Measurements from ENCODE around the gene INO80C.

Gene INO80C

GRCh38 chr18:35506024-35506712, 8.4 kb upstream of the INO80C start:
- Histone ChIP-seq H3K4me1 (ENCODE audit: control insufficient read depth, low read length) (no peaks in the 10 kb centered on the region), H3K4me2 (ENCODE audit: low read length) (no peak overlapping the region), H4K20me1 (ENCODE audit: control insufficient read depth, insufficient read depth, low read depth, low read length) (no peaks in the 10 kb centered on the region), H3K36me3 (ENCODE audit: control insufficient read depth, low read length) (no peaks in the 10 kb centered on the region), H3K79me2 (ENCODE audit: control insufficient read depth, low read length) (no peaks in the 10 kb centered on the region), H3K27ac (ENCODE audit: low read depth, low read length) (no peak overlapping the region), H3F3A (ENCODE audit: control insufficient read depth, insufficient read depth) (no peaks in the 10 kb centered on the region), H3K4me3 (ENCODE audit: low read length) (no peak overlapping the region), H3K9me3 (ENCODE audit: control insufficient read depth, insufficient read depth, low read length) (no peaks in the 10 kb centered on the region), H3K9me2 (replicated peaks; ENCODE audit: control insufficient read depth, low read length) (no peaks in the 10 kb centered on the region), H3K27me3 (ENCODE audit: control insufficient read depth, low read length) (no peaks in the 10 kb centered on the region)
- TF ChIP-seq CTCF (IDR thresholded peaks at IDR 0.05; ENCODE audit: low read depth, low read length, poor library complexity, severe bottlenecking), result no peak
- TF ChIP-seq EZH2phosphoT487 (IDR thresholded peaks at IDR 0.05; ENCODE audit: borderline replicate concordance, low read length), result no peak

GRCh38 chr18:35504996-35505395, 7.2 kb upstream of the INO80C start:
- no peaks in the 10 kb centered on the region for H3K27me3 ChIP-seq (ENCODE audit: control insufficient read depth, low read length)
- H3K4me3 ChIP-seq (ENCODE audit: low read length), result no peak overlapping the region
- H3F3A ChIP-seq (ENCODE audit: control insufficient read depth, insufficient read depth), result no peaks in the 10 kb centered on the region
- no peak overlapping the region for H3K27ac ChIP-seq (ENCODE audit: low read depth, low read length)
- H3K79me2 ChIP-seq (ENCODE audit: control insufficient read depth, low read length), result no peaks in the 10 kb centered on the region
- H3K9me2 ChIP-seq (replicated peaks; ENCODE audit: control insufficient read depth, low read length), result no peaks in the 10 kb centered on the region
- TF ChIP-seq EZH2phosphoT487 (IDR thresholded peaks at IDR 0.05; ENCODE audit: borderline replicate concordance, low read length), result no peak
- H4K20me1 ChIP-seq (ENCODE audit: control insufficient read depth, insufficient read depth, low read depth, low read length), result no peaks in the 10 kb centered on the region
- H3K4me2 ChIP-seq (ENCODE audit: low read length), result no peak overlapping the region
- H3K36me3 ChIP-seq (ENCODE audit: control insufficient read depth, low read length), result no peaks in the 10 kb centered on the region
- H3K9me3 ChIP-seq (ENCODE audit: control insufficient read depth, insufficient read depth, low read length), result no peaks in the 10 kb centered on the region
- no peaks in the 10 kb centered on the region for H3K4me1 ChIP-seq (ENCODE audit: control insufficient read depth, low read length)

- Histone ChIP-seq H4K20me1 (ENCODE audit: control insufficient read depth, insufficient read depth, low read depth, low read length) (no peaks in the 10 kb centered on the region), H3K9me3 (ENCODE audit: control insufficient read depth, insufficient read depth, low read length) (no peaks in the 10 kb centered on the region), H3K4me1 (ENCODE audit: control insufficient read depth, low read length) (peaks cover 6% of the 10 kb centered on the region; the same call in 1 of the 2 replicates), H3K79me2 (ENCODE audit: control insufficient read depth, low read length) (peaks cover 3% of the 10 kb centered on the region), H3K9me2 (replicated peaks; ENCODE audit: control insufficient read depth, low read length) (no peaks in the 10 kb centered on the region), H3K4me2 (ENCODE audit: low read length) (no peak overlapping the region), H3F3A (ENCODE audit: control insufficient read depth, insufficient read depth) (no peaks in the 10 kb centered on the region), H3K4me3 (ENCODE audit: low read length) (no peak overlapping the region), H3K36me3 (ENCODE audit: control insufficient read depth, low read length) (no peaks in the 10 kb centered on the region), H3K27ac (ENCODE audit: low read depth, low read length) (no peak overlapping the region), H3K27me3 (ENCODE audit: control insufficient read depth, low read length) (no peaks in the 10 kb centered on the region)
- TF ChIP-seq EZH2phosphoT487 (IDR thresholded peaks at IDR 0.05; ENCODE audit: borderline replicate concordance, low read length), result no peak
- no peak for TF ChIP-seq CTCF (IDR thresholded peaks at IDR 0.05; ENCODE audit: low read depth, low read length, poor library complexity, severe bottlenecking)
These were observed 4.3 kb upstream of the INO80C start for GRCh38 chr18:35502052-35502451.

- H3K9me3 ChIP-seq (ENCODE audit: control insufficient read depth, insufficient read depth, low read length), result no peaks in the 10 kb centered on the region
- no peaks in the 10 kb centered on the region for H4K20me1 ChIP-seq (ENCODE audit: control insufficient read depth, insufficient read depth, low read depth, low read length)
- H3K4me1 ChIP-seq (ENCODE audit: control insufficient read depth, low read length), result peaks cover 13% of the 10 kb centered on the region
- TF ChIP-seq EZH2phosphoT487 (IDR thresholded peaks at IDR 0.05; ENCODE audit: borderline replicate concordance, low read length) (no peak), CTCF (IDR thresholded peaks at IDR 0.05; ENCODE audit: low read depth, low read length, poor library complexity, severe bottlenecking) (no peak)
- no peaks in the 10 kb centered on the region for H3K27me3 ChIP-seq (ENCODE audit: control insufficient read depth, low read length)
- H3K36me3 ChIP-seq (ENCODE audit: control insufficient read depth, low read length), result peaks cover 2% of the 10 kb centered on the region
- no peaks in the 10 kb centered on the region for H3K9me2 ChIP-seq (replicated peaks; ENCODE audit: control insufficient read depth, low read length)
- H3F3A ChIP-seq (ENCODE audit: control insufficient read depth, insufficient read depth), result no peaks in the 10 kb centered on the region
- no peak overlapping the region for H3K4me2 ChIP-seq (ENCODE audit: low read length)
- H3K27ac ChIP-seq (ENCODE audit: low read depth, low read length), result no peak overlapping the region
- H3K4me3 ChIP-seq (ENCODE audit: low read length), result no peak overlapping the region
- H3K79me2 ChIP-seq (ENCODE audit: control insufficient read depth, low read length), result peaks cover 10% of the 10 kb centered on the region
These were observed 3.6 kb upstream of the INO80C start for GRCh38 chr18:35501369-35501768.
